ENCODE measurements around the gene AUTS2. TPM values are rescaled to one million over a fixed set of nuclear protein-coding genes. Genes with fewer than 3 reads are reported as not detected.

The AUTS2 gene
- total RNA-seq, 4 donors from 2014 or later: 29.8 to 114 (median 59.4) TPM

GRCh38 chr7:70233776-70234175 lies 635.5 kb downstream of the AUTS2 start:
- TF ChIP-seq POLR2AphosphoS5 (IDR thresholded peaks at IDR 0.05) (no peak), EP300 (IDR thresholded peaks at IDR 0.05; ENCODE audit: low read depth) (no peak), CTCF (IDR thresholded peaks at IDR 0.05) (no peak), POLR2A (IDR thresholded peaks at IDR 0.05) (no peak)
- intact Hi-C loops (cut with DNase I; ENCODE audit: low total_unique reads) (no loop called here), in situ Hi-C loops (cut with MboI; ENCODE audit: low pct_ligation_motif_present in 1 of 4, low pct_unique_long_range_greater_than_20kb in 1 of 4, low sequenced_read_pairs in 3 of 4) (no loop called here)
- no peak overlapping the region for H3K4me3 ChIP-seq
- peaks cover 13 to 16% of the 10 kb centered on the region in 2 donors for H3K9me3 ChIP-seq
- WGBS, 2 donors (ENCODE audit: low coverage in 1 of 2): 96% methylated on average over 5 of the region's 5 CpGs
- no peaks in the 10 kb centered on the region for H3K36me3 ChIP-seq
- H3K4me1 ChIP-seq: no peaks in the 10 kb centered on the region
- no peaks in the 10 kb centered on the region for H3K27me3 ChIP-seq
- DNase-seq: no peak
- no peak overlapping the region for H3K27ac ChIP-seq

GRCh38 chr7:70237256-70237655 lies 639.0 kb downstream of the AUTS2 start:
- Histone ChIP-seq H3K36me3 (no peaks in the 10 kb centered on the region), H3K27ac (no peak overlapping the region), H3K27me3 (no peaks in the 10 kb centered on the region), H3K4me3 (no peak overlapping the region), H3K4me1 (no peaks in the 10 kb centered on the region), H3K9me3 (no peaks in the 10 kb centered on the region)
- intact Hi-C loops (cut with DNase I; ENCODE audit: low total_unique reads) (no loop called here), in situ Hi-C loops (cut with MboI; ENCODE audit: low pct_ligation_motif_present in 1 of 4, low pct_unique_long_range_greater_than_20kb in 1 of 4, low sequenced_read_pairs in 3 of 4) (no loop called here)
- 77 to 100% methylated on average over 1 of the region's 1 CpG for WGBS, 2 donors (ENCODE audit: low coverage in 1 of 2)
- TF ChIP-seq POLR2A (IDR thresholded peaks at IDR 0.05): no peak
- no peak for TF ChIP-seq POLR2AphosphoS5 (IDR thresholded peaks at IDR 0.05)
- no peak for TF ChIP-seq EP300 (IDR thresholded peaks at IDR 0.05; ENCODE audit: low read depth)
- TF ChIP-seq CTCF (IDR thresholded peaks at IDR 0.05): no peak
- DNase-seq: no peak

GRCh38 chr7:70237831-70238575 lies 639.7 kb downstream of the AUTS2 start:
- intact Hi-C loops (cut with DNase I; ENCODE audit: low total_unique reads): no loop called here
- no peak overlapping the region for H3K27ac ChIP-seq
- TF ChIP-seq POLR2AphosphoS5 (IDR thresholded peaks at IDR 0.05): no peak
- H3K4me3 ChIP-seq: no peak overlapping the region
- H3K9me3 ChIP-seq: no peaks in the 10 kb centered on the region
- DNase-seq: no peak
- H3K4me1 ChIP-seq: no peaks in the 10 kb centered on the region
- 70 to 76% methylated on average over 4 to 9 of the region's 9 CpGs for WGBS, 2 donors (ENCODE audit: low coverage in 1 of 2)
- no peaks in the 10 kb centered on the region for H3K27me3 ChIP-seq
- no peaks in the 10 kb centered on the region for H3K36me3 ChIP-seq
- in situ Hi-C loops (cut with MboI; ENCODE audit: low pct_ligation_motif_present in 1 of 4, low pct_unique_long_range_greater_than_20kb in 1 of 4, low sequenced_read_pairs in 3 of 4): no loop called here

- no peaks in the 10 kb centered on the region for H3K36me3 ChIP-seq
- H3K4me1 ChIP-seq: no peaks in the 10 kb centered on the region
- intact Hi-C loops (cut with DNase I; ENCODE audit: low total_unique reads) (no loop called here), in situ Hi-C loops (cut with MboI; ENCODE audit: low pct_ligation_motif_present in 1 of 4, low pct_unique_long_range_greater_than_20kb in 1 of 4, low sequenced_read_pairs in 3 of 4) (no loop called here)
- TF ChIP-seq CTCF (IDR thresholded peaks at IDR 0.05) (no peak), EP300 (IDR thresholded peaks at IDR 0.05; ENCODE audit: low read depth) (no peak), POLR2AphosphoS5 (IDR thresholded peaks at IDR 0.05) (no peak), POLR2A (IDR thresholded peaks at IDR 0.05) (no peak)
- no peak overlapping the region for H3K27ac ChIP-seq
- H3K9me3 ChIP-seq: no peaks in the 10 kb centered on the region
- no peaks in the 10 kb centered on the region for H3K27me3 ChIP-seq
- no peak for DNase-seq
- 80 to 95% methylated on average over 2 to 3 of the region's 3 CpGs for WGBS, 2 donors (ENCODE audit: low coverage in 1 of 2)
- no peak overlapping the region for H3K4me3 ChIP-seq
Measured at GRCh38 chr7:70239918-70240317, 641.6 kb downstream of the AUTS2 start.

GRCh38 chr7:70240873-70241272 lies 642.6 kb downstream of the AUTS2 start:
- in situ Hi-C loops (cut with MboI; ENCODE audit: low pct_ligation_motif_present in 1 of 4, low pct_unique_long_range_greater_than_20kb in 1 of 4, low sequenced_read_pairs in 3 of 4): no loop called here
- H3K27me3 ChIP-seq: no peaks in the 10 kb centered on the region
- no peak for DNase-seq
- TF ChIP-seq POLR2AphosphoS5 (IDR thresholded peaks at IDR 0.05) (no peak), POLR2A (IDR thresholded peaks at IDR 0.05) (no peak), EP300 (IDR thresholded peaks at IDR 0.05; ENCODE audit: low read depth) (no peak), CTCF (IDR thresholded peaks at IDR 0.05) (no peak)
- no peaks in the 10 kb centered on the region for H3K4me1 ChIP-seq
- no peaks in the 10 kb centered on the region for H3K9me3 ChIP-seq
- no peak overlapping the region for H3K27ac ChIP-seq
- intact Hi-C loops (cut with DNase I; ENCODE audit: low total_unique reads): no loop called here
- H3K36me3 ChIP-seq: no peaks in the 10 kb centered on the region
- 94 to 100% methylated on average over 2 of the region's 2 CpGs for WGBS, 2 donors (ENCODE audit: low coverage in 1 of 2)
- no peak overlapping the region for H3K4me3 ChIP-seq
